LHCN-M2 (cell line): Measurements from ENCODE around the gene AK1. TPM values are rescaled to one million over a fixed set of nuclear protein-coding genes. Genes with fewer than 3 reads are reported as not detected.

Source experiments
- DNase-seq: peaks from one replicate; pipeline ENCODE4 v3.0.0-alpha.2; 2012; ENCODE audit warnings: low read depth
- polyA plus RNA-seq: library from polyadenylated mRNA; unstranded; fragments of >200 nt; gene quantifications from one replicate; pipeline ENCODE4 v1.2.1, GENCODE V29; 2012; ENCODE audit warnings: missing spikeins
- total RNA-seq: library from RNA; depleted of rRNA; stranded (reverse); fragments of >200 nt; gene quantifications from 2 replicates; pipeline ENCODE4 v1.2.3, GENCODE V29; 2014; rRNA removed

Gene AK1, protein sequence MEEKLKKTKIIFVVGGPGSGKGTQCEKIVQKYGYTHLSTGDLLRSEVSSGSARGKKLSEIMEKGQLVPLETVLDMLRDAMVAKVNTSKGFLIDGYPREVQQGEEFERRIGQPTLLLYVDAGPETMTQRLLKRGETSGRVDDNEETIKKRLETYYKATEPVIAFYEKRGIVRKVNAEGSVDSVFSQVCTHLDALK
- 75.1 and 85.0 TPM in 2 replicates for total RNA-seq
- polyA plus RNA-seq, result 189 TPM

DNA sequence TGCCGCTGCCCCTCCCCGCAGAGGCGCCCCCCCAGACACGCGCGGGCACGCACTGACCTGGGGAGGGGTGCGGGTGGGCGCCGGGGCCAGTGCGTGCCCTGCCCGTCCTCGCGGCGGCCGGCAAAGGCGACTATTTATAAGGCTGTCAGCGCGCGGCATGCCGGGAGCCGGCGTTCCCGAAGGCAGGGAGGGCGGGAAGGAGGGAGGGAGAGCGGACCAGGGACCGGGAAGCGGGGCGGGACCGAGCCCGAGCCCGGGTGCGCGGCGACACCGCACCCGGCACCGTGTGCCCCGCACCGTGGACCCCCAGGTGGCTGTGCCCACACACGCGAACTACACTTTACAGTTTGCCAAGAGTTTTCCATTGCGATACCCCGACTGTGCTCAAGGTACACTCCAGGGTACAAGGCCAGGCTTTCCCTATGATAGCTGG is at the start of gene AK1:
Gene AK1 (minus strand): TSS at position 110 of the 433 bp plus-strand sequence. CDS start 3,058 bp downstream, outside the sequence.
- peak; percentile 53 for DNase-seq

- no peak for DNase-seq
These were observed 49.4 kb upstream of the AK1 start for GRCh38 chr9:127926906-127927200.

DNA sequence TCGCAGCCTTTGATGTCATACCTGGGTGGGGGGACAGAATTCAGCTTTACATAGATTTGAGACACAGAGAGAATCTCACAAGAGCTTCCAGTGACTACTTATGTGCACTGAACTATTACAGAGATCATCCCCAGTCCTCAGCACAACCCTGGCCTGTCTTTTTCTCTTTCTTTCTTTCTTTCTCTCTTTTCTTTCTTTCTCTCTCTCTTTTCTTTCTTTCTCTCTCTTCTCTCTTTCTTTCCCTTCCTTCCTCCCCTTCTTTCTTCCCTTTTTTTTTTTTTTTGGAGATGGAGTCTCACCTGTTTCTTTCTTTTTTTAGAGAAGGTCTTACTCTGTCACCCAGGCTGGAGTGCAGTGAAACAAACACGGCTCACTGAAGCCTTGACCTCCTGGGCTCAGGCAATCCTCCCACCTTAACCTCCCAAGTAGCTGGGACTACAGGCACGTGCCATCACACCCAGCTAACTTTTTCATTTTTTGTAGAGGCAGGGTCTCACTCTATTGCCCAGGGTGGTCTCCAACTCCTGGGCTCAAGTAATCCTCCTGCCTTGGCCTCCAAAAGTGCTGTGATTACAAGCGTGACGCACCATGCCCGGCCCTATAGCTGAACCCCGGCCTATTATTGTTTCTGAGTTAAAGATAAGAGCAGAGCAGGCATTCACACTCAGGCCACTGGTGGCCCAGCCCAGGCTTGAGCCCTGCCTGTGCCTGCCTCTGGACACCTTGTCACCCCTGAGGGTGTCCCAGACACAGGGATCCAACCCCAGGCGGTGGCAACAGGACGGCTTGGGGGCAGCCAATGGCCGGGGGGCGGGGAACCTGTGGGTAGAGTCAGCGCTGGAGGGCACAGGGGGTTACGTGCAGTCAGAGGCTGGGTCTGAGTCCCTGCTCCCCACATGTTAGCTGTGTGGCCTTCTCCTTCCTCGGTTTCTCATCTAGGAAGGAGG is 48.8 kb upstream of the AK1 start:
- no peak for DNase-seq

GRCh38 chr9:127924736-127925444 is 47.4 kb upstream of the AK1 start:
- DNase-seq, result no peak

DNA sequence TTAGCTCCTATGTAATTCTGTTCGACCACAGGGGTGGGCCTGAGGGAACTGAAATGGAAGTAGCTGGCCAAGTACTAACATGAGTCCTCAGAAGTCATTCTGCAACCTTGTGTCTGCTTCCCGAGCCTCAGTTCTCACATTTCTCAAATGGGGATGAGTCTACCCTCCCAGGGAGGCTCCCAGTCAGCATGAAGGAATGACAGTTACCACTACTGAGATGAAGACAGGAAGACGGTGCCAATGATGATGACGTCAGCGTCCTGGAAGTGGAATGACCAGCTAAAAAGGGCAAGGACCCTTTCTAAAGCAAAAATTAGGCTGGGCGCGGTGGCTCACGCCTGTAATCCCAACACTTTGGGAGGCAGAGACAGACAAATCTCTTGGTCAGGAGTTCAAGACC is 46.3 kb upstream of the AK1 start:
- DNase-seq, result peak; percentile 94

GRCh38 chr9:127923046-127923445 is 45.6 kb upstream of the AK1 start:
- no peak for DNase-seq

- peak; percentile 42 for DNase-seq
These were observed 44.2 kb upstream of the AK1 start for GRCh38 chr9:127921557-127922120.

GRCh38 chr9:127920794-127921193 is 43.3 kb upstream of the AK1 start:
- DNase-seq, result no peak

- peak; percentile 98 for DNase-seq
These were observed 41.9 kb upstream of the AK1 start for GRCh38 chr9:127919253-127919815.

DNA sequence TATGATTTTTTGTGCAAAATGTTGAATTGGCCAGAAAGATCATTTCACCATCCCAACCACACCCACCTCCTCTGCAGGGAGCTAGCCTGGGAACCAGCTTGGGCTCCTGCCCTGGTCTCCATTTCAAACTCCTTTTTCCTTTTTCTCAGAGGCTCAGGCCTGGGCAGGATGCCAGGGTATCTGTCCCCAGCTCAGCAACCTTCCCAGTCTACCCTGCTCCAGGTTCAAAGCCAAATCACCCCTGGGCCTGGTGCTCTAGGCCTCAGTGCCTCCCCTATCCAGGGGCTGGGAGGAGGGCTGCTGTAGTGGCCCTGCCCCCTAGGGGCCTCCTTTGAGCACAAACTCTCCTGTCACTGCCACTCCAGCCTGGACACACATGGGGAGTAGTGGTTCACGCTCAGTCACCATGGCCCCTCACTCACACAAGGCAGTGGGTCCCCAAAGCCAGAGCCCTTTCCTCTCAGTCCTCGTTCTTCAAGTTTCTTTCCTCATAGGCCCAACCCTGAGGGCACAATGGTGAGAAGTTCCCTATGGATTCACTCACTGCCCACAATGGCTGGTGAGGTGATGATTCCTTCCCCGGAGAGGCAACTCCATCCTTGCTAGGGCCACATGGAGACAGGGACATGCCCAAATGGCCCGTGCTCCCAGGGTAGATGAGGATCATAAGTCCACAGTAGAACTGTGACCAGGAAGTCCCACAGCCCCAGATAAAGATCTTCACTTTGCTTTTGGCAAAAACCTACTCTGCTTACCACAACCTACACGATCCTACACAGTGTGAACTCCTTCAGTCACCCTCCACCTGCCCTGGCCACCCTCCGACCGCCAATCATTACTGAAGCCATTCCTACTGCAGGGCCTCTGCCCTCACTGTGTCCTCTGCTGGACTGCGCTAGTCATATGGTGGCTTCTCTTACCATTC is 41.0 kb upstream of the AK1 start:
- peak; percentile 36 for DNase-seq

DNA sequence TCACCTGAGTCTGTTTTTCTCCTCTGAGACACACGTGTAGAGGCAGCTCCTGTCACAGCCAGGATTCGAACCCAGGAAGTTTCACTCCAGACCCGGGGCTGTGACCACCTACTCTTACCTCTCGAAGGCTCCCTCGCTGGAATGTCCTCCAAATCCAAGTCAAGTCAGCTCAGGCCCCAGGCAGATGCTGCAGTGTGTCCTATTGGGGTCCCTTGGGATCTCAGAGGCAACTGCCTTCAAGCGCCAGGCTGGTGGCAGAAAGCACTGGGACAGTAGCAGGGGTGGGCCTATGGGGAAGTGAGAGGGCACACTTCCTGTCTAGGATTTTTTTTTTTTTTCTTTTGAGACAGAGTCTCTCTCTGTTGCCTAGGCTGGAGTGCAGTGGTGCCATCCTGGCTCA is 40.1 kb upstream of the AK1 start:
- DNase-seq, result no peak

GRCh38 chr9:127916720-127917581 is 39.5 kb upstream of the AK1 start, which contains the start of gene ST6GALNAC4:
ST6GALNAC4 (minus strand) TSS chr9:127917041; CDS start chr9:127916419, 622 bp downstream.
- peak; percentile 84 for DNase-seq

DNA sequence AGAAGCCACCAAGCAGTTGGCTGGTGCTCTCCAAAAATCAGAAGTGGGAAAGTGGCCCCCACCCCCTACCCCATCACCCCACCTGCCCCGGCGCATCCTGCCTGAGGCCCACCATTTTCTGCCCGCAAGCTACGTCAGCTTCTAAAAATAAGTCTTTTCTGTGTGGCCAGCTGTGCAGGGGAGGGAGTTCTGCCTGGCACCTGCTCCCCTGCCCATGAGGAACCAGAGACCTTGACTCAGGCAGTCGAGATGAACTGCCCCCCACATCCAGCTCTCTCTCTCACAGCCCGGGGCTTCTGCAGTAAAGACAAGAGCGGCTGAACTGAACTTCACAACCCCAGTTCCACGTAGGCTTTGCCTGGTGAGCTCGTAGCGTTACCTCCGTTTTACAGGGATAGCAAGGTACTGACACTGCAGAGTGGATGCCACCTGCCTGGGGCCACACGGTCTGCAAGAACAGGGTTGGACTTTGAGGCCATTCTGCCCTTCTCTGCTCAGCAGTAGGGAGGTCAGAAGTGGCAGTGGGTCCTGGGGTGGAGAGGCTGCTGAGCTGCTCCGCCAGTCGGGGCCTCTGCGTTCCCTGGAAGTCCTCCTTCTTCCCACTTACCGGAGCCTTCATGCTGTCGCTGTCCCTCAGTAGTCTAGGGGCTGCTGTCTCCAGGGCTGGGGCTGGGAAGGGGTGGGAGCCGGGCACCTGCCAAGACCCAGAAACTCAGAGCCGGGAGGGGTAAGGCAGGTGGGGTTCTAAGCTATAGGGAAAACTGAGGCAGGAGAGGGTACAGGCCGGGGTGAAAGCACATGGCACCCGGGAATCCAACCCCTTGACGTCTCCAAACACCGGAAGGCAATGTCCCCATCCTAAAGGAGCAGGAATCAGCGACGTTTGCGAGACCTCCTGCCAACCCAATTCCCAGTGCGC is 38.6 kb upstream of the AK1 start:
- peak; percentile 53 for DNase-seq

DNA sequence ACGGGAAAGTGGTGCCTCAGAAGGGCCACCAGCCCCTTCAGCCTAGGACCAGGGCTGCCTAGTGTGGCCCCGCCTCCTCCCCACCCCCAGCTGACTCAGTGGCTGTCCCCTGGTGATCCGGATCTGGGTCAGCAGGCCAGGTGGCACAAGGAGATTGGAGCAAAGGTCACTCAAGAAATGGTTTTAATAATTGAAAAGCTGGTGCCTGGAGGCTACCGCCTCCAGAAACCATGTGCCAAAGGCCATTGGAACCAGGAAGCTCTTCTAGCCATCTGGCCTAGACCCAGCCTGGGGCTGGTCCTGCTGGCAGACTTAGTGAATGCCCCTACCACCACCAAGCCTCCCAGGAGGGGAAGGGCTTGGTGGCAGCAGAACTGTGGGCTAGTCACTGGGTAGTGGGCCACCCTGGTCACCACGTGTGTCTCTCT is 37.9 kb upstream of the AK1 start:
- DNase-seq, result no peak

- no peak for DNase-seq
These were observed 36.2 kb upstream of the AK1 start for GRCh38 chr9:127913682-127914081.

DNA sequence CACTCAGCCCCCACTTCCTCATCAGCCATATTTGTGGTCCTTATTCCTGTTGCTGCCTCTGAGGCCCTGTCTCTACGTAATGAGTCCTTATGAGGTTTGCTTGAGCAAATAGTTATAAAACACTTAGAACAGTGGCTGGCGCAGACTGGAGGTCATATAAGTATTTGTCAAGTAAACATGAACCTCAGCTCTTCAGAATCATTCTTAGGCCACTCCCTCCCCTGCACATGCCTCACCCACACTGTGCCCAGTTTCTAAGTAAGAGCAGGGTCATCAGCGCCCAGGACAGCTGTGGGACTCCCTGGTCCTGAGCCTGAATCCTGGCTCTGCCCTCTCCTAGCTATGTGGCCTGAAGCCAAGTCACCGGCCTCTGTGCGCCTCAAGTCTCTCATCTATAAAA is 35.4 kb upstream of the AK1 start:
- no peak for DNase-seq

GRCh38 chr9:127912296-127912695 is 34.8 kb upstream of the AK1 start:
- no peak for DNase-seq

GRCh38 chr9:127910613-127911205 is 33.2 kb upstream of the AK1 start:
- DNase-seq, result peak; percentile 52
